Measurements from ENCODE around the gene DPP7. TPM values are rescaled to one million over a fixed set of nuclear protein-coding genes. Genes with fewer than 3 reads are reported as not detected.

DPP7 gene
- total and polyA plus RNA-seq, 9 of the 15 experiments (the other 6 are each of a cell fraction or from before 2014, with no cell fraction given): 0.99 to 365 (median 132) TPM

DNA sequence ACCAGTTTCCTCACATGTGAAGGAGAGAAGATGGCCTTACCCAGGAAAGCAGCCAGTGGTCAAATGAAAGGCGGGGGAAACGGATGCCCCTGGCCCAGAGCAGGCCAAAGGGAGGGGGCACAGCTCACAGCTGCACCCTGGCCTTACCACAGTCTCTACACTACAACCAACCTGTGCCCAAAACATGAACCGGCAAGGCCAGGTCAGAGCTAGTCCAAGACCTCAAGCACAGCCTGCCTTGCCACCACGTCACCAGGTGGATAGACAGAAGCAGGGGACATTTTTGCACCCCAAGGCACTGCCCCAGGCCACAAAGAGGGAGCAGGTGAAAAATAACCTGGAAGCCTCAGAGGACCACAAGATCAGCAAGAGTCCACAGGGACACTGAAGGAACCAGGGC is 28.9 kb upstream of the DPP7 start:
- Histone ChIP-seq H3K9me1 (ENCODE audit: control insufficient read depth, insufficient read depth, low read length) (no peaks in the 10 kb centered on the region), H2AFZ (ENCODE audit: low read depth, low read length) (no peak overlapping the region), H3K27ac (ENCODE audit: extremely low read depth, low read depth, low read length) (no peak overlapping the region), H4K20me1 (replicated peaks; ENCODE audit: control insufficient read depth, insufficient read depth, low read length) (peaks cover 15% of the 10 kb centered on the region), H3K4me3 (no peak overlapping the region), H3K27me3 (ENCODE audit: control insufficient read depth in 2 of 2, insufficient read depth in 2 of 2, low read length in 2 of 2) (peaks cover 32 to 55% of the 10 kb centered on the region in 2 experiments; a peak in 4 of 5 replicates), H3K9me3 (replicated peaks; ENCODE audit: control insufficient read depth, insufficient read depth, low read depth, low read length) (no peaks in the 10 kb centered on the region), H3K4me1 (replicated peaks in 1 of 2; ENCODE audit: control insufficient read depth in 2 of 2, insufficient read depth in 2 of 2, low read length in 2 of 2) (peaks cover 0 to 51% of the 10 kb centered on the region in 2 experiments; a peak in 2 of 5 replicates), H3K36me3 (ENCODE audit: control insufficient read depth, insufficient read depth, low read length) (no peaks in the 10 kb centered on the region), H3K79me2 (ENCODE audit: control insufficient read depth, insufficient read depth, low read length) (no peaks in the 10 kb centered on the region), H3K9ac (ENCODE audit: insufficient read depth in 1 of 2, low read depth in 2 of 2, low read length in 2 of 2) (no peak overlapping the region; a peak in 1 of 4 replicates), H3K4me2 (ENCODE audit: insufficient read depth, low read length) (no peak overlapping the region)
- POLR2A ChIA-PET: no interaction called here
- no TSS peak for BruUV-seq (replicated peaks)
- ATAC-seq (no peak), DNase-seq (ENCODE audit: extremely low read depth in 1 of 4, low spot score in 3 of 4) (no peak), FAIRE-seq (no peak)
- CTCF ChIA-PET (ENCODE audit: low intra/inter-chr PET ratio): no interaction called here
- 3% methylated on average over 4 of the region's 4 CpGs for WGBS (ENCODE audit: insufficient coverage, low coverage, missing lambda C conversion rate)
- intact Hi-C loops (cut with micrococcal nuclease): no loop called here
- in situ Hi-C loops (cut with MboI): no loop called here
- TF ChIP-seq, protein P1, sequence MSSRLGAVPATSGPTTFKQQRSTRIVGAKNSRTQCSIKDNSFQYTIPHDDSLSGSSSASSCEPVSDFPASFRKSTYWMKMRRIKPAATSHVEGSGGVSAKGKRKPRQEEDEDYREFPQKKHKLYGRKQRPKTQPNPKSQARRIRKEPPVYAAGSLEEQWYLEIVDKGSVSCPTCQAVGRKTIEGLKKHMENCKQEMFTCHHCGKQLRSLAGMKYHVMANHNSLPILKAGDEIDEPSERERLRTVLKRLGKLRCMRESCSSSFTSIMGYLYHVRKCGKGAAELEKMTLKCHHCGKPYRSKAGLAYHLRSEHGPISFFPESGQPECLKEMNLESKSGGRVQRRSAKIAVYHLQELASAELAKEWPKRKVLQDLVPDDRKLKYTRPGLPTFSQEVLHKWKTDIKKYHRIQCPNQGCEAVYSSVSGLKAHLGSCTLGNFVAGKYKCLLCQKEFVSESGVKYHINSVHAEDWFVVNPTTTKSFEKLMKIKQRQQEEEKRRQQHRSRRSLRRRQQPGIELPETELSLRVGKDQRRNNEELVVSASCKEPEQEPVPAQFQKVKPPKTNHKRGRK (tag; IDR thresholded peaks at IDR 0.05): no peak
- TF ChIP-seq SP2 (IDR thresholded peaks at IDR 0.05; ENCODE audit: extremely low read depth, low read depth, low read length, poor library complexity, severe bottlenecking): no peak
- TF ChIP-seq HMGN3 (IDR thresholded peaks at IDR 0.05; ENCODE audit: borderline replicate concordance, extremely low read depth, insufficient read length, low read depth, low read length): no peak
- TF ChIP-seq, protein P2, sequence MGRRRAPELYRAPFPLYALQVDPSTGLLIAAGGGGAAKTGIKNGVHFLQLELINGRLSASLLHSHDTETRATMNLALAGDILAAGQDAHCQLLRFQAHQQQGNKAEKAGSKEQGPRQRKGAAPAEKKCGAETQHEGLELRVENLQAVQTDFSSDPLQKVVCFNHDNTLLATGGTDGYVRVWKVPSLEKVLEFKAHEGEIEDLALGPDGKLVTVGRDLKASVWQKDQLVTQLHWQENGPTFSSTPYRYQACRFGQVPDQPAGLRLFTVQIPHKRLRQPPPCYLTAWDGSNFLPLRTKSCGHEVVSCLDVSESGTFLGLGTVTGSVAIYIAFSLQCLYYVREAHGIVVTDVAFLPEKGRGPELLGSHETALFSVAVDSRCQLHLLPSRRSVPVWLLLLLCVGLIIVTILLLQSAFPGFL (CRISPR knock-in tag; IDR thresholded peaks at IDR 0.05): no peak
- TF ChIP-seq, protein P3, sequence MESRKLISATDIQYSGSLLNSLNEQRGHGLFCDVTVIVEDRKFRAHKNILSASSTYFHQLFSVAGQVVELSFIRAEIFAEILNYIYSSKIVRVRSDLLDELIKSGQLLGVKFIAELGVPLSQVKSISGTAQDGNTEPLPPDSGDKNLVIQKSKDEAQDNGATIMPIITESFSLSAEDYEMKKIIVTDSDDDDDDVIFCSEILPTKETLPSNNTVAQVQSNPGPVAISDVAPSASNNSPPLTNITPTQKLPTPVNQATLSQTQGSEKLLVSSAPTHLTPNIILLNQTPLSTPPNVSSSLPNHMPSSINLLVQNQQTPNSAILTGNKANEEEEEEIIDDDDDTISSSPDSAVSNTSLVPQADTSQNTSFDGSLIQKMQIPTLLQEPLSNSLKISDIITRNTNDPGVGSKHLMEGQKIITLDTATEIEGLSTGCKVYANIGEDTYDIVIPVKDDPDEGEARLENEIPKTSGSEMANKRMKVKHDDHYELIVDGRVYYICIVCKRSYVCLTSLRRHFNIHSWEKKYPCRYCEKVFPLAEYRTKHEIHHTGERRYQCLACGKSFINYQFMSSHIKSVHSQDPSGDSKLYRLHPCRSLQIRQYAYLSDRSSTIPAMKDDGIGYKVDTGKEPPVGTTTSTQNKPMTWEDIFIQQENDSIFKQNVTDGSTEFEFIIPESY (CRISPR knock-in tag; IDR thresholded peaks at IDR 0.05): no peak
- no peak for TF ChIP-seq ERF (CRISPR knock-in tag; IDR thresholded peaks at IDR 0.05)
- TF ChIP-seq KDM5B (IDR thresholded peaks at IDR 0.05; ENCODE audit: insufficient replicate concordance, low read depth, low read length): no peak
- TF ChIP-seq SMARCC2 (IDR thresholded peaks at IDR 0.05; ENCODE audit: low read depth): no peak
- TF ChIP-seq C11orf30 (IDR thresholded peaks at IDR 0.05; ENCODE audit: low read depth): no peak
- TF ChIP-seq ZNF282 (CRISPR knock-in tag; IDR thresholded peaks at IDR 0.05): no peak
- no peak for TF ChIP-seq NCOA6 (IDR thresholded peaks at IDR 0.05)
- no peak for TF ChIP-seq ARID2 (IDR thresholded peaks at IDR 0.05)
- TF ChIP-seq PHB2 (IDR thresholded peaks at IDR 0.05; ENCODE audit: low read depth): no peak
- TF ChIP-seq BRCA1 (IDR thresholded peaks at IDR 0.05): no peak
- TF ChIP-seq BRCA1 (CRISPR knock-in tag; IDR thresholded peaks at IDR 0.05): no peak
- TF ChIP-seq FOS (IDR thresholded peaks at IDR 0.05; ENCODE audit: extremely low read depth, insufficient read length): no peak
- TF ChIP-seq MTA2 (IDR thresholded peaks at IDR 0.05; ENCODE audit: low read depth): no peak
- TF ChIP-seq RBFOX2 (IDR thresholded peaks at IDR 0.05; ENCODE audit: low read depth, low read length): no peak
- TF ChIP-seq, protein P4, sequence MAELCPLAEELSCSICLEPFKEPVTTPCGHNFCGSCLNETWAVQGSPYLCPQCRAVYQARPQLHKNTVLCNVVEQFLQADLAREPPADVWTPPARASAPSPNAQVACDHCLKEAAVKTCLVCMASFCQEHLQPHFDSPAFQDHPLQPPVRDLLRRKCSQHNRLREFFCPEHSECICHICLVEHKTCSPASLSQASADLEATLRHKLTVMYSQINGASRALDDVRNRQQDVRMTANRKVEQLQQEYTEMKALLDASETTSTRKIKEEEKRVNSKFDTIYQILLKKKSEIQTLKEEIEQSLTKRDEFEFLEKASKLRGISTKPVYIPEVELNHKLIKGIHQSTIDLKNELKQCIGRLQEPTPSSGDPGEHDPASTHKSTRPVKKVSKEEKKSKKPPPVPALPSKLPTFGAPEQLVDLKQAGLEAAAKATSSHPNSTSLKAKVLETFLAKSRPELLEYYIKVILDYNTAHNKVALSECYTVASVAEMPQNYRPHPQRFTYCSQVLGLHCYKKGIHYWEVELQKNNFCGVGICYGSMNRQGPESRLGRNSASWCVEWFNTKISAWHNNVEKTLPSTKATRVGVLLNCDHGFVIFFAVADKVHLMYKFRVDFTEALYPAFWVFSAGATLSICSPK (IDR thresholded peaks at IDR 0.05; ENCODE audit: borderline replicate concordance): no peak

Measured in K562 (cell line).